ENCODE results near the gene SEMA3C.
"Not testable (repeated sequence)": the region's sequence is repeated elsewhere in the genome, so short reads cannot be mapped to it uniquely, and the experiment has no call there.

Gene SEMA3C

DNA sequence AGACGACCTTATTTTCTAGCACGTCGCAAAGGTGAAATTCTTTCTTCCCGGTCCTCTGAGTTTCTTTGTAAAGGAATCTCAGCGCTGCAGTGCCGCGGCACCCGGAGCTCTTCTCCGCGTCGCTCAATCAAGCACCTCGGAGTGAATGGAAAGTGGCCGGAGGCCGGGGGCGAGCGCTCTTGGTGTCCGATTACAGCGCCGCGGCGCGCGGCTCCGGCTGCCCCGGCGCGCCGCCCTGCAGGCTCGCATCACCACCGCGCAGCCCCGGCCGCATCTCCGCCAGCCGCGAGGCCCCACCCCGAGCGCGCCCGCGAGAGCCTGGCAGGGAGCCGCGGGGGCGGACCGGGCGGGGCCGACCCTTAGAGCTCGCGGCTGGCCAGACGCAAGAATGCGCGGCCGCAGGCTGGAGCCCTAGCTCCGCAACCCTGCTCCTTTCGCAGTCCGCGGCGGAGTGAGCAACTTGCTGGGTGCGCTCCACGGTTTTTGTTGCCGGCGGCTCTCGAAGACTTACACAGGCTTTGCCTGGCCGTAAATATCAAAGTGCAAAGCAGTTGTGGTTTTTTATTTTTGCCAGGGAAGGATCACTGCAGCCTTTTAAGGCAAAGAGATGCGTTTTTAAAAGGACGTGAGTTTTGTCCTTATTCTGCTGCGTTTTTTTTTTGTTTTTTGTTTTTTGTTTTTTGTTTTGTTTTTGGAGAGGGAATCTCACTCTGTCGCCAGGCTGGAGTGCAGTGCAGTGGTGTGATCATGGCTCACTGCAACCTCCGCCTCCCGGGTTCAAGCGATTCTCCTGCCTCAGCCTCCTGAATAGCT, at the start of gene SEMA3C:
SEMA3C (minus strand) TSS at position 143 of the 813 bp plus-strand sequence. CDS start 2,270 bp downstream, outside the sequence.
- no peak for DNase-seq

DNA sequence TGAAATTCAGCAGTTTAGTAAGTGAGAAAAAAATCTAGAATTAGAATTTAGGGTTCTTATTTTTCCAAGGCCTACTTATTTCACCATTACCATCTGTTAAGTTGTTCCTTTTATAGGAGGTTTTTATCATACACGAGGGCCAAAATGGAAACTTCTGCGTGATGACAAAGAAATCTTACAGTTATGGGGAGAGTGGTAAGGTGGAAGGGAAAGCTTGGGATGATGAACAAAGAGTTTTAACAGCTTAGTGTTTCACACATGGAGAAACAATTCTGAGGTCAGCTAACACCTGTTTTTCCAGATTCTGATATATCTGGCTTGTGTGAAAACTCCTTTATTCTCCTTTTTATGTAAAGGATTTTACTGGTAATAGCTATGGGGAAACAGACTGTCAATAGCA, 49.8 kb upstream of the SEMA3C start:
- DNase-seq = no peak

DNA sequence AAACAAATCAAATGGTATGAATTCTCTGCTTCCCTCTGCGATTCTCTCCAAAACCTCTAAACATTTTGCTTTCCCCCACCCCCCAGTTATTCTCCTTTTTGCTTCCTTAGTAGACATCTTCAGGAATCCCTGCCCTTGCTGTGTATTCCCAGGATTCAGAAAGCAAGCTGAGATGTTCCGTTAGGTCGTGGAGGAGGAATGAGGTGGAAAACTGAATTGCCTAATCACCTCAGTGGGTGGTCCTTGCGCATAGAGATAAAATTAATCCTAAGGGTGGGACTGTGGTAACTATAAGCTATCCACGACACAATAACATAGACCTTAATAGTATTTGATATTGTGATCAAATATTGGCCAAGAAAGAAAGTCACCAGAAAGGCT, 49.1 kb upstream of the SEMA3C start:
- DNase-seq = no peak

DNA sequence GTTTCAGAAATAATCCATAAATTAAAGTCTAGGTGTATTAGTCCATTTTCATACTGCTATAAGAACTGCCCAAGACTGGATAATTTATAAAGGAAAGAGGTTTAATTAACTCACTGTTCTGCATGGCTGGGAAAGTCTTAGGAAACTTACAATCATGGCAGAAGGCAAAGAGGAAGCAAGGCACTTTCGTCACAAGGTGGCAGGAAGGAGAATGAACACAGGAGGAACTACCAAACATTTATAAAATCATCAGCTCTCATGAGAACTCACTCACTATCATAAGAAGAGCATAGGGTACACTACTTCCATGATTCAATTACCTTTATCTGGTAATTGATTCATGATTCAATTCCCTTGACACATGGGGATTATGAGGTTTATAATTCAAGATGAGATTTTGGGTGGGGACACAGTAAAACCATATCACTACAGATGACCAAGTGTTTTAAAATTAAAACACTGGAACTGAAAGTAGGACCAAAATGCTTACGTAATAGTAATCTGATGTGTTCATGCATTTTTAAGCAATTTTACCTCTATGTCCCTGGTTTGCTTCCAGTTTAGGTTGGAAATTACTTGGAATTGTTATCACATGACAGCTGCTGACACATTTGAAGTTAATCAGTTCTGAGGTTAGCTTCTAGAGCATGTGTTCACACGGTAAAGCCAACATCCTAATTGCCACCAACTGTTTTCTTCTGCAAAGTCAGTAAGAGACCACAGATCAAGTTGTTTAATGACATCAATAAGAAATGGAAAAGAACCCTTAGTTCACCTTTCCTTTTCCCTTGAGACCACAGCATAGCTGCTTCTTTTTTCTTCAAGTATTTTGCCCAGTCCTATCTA, 48.4 kb upstream of the SEMA3C start:
- no peak for DNase-seq

DNA sequence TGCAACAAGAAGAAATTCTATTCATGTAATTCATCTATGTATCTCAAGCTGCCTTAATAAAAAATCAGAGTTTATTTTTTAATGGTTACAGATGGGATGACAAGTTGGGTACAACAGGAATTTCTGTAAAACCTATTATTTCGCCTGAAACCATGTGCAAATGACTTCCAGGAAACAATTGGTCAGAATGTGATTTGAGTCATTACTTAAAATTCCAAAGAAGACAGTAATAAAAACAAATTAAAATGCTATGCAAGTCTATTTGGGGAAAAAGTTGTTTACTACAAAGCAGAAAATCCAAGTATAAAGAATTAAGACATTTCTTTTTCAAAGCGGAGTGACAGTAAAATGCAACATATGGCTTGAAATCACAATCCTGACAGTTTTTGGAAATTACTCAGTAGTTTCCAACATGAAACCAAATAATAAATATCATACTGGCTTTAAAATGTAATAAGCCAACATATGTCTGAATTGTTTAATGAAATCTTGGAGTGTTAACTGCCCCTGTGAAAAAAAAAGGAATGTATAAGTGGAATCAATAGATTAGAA, 41.5 kb upstream of the SEMA3C start:
- DNase-seq = no peak

DNA sequence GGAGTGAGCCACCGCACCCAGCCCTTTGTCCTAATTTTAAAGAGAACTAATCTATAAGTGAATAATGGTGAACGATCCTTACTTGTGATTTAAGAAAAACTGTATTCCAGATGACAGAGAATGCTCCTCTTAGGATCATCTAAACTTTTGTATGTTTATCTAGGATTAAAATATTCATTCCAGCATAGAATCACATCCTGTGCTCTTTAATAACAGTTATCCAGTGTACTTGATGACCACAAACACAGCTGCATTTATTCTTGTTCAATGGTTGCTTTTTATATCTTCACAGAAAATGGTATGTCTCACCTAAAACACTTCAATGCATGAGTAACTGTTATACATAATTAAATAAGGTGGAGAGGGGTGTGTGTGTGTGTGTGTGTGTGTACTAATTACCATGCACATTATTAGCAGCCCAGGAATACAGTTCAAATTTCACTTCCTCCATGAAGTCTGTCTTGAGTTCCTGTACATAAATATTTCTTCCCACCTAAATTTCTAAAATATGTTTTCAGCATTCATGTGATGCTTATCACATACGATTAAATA, 38.5 kb upstream of the SEMA3C start:
- no peak for DNase-seq

DNA sequence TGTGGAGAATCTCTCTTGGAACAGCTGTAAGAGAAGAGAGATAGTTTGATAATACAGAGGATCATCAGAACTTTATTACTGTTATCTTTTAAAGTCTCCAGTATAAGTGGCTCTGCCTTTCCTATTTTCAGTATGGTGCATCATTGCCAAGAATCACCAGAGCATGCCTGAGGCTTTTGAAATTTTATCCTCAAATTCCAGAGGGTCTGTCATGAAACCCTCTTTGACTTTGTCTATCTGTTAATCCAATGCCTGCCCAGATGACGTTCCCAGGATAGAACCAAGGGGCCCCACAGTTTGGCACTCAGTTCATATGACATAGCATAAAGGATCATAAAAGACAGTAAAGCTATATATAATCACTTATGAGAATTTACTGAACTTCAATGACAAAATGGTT, 35.3 kb upstream of the SEMA3C start:
- no peak for DNase-seq

DNA sequence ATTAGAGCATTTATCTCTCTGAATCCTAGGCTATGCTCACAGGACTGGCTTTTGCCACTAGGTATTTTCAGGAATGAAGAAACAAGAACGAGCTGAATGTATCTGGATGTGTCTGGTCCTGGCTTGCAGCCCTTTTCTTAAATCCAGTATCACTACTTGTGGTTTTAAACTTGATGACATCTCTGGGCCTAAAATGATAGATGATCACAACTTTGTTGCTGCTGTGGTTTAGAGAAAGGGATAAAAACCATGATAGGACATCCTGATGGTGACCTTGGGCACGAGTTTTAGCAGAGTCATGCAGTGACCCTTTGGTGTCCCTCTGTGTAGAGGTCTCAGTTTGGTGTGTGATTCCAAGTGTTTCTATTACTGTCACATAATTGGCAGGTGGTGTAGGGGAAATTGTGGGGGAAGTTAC, 31.7 kb upstream of the SEMA3C start:
- DNase-seq = no peak

DNA sequence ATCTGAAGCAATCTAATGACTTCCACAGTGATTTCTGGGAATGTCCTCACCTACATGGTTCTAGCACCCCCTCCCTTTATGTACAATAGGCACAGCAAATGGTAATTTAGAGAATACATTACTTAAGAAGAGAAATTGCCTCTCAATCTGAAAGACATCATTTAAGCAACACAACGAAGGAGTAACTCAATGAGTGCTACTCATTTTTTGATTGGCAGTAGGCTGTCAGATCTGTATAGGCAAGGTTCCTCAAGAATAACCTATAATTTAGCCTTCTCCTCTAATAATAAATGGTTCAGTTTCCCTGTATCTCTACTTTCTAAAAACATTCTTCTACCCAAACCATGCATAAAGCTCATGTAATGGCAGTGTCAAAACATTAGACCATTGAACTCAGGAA, 30.6 kb upstream of the SEMA3C start:
- DNase-seq = no peak

DNA sequence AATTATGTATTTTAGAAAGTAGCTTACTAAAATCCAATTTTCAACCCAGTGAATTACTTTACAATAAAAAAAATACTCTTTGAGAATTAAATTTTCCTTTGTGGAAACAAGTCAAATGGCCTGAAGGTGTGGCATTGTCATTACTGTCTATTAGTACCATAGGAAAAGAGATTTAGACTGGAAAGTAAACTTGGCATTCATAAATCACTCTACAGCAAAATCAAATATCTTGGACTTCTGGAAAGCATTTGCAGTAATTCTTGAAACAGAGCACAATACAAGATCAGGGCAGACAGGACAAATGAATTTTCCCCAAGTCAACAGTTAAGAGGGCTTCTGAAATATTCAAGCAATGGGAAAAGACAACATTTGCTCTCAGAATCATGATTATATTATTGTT, 28.0 kb upstream of the SEMA3C start:
- no peak for DNase-seq

DNA sequence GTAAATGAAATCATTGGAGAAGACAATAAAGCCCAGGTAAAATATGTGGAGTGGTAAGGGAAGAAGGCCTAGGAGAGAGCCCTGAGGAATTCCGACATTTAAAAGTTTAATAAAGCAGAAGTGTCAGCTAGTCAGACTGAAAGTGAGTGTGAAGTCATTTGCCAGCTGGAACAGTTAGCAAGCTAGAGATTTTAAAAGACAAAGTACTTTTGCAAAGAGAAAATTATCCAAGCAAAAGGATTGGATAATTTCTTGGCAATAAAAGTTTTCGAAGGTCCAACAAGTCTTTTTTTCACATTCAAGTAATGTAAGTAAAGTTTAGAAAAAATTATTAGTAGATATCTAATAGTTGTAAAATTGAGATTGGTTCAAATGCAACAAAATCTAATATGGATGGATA, 27.1 kb upstream of the SEMA3C start:
- DNase-seq = no peak

DNA sequence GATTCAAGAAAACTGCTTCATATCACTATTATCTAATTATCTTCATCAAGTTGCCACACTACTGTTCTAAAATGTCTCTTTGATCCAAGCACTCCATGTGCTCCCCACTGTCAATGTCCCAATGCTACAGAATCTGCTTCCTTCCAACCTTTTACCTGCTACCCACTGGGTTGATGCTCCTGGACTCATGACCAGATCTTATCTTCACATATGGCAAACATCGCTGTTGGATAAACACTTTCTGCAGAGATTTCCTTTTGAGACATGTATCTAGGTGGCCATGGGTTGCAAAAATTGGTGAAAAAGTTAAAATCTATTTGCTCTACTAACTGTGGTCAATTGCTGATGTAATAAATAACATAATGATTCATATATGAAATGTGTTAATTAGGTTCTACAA, 24.5 kb upstream of the SEMA3C start:
- no peak for DNase-seq

DNA sequence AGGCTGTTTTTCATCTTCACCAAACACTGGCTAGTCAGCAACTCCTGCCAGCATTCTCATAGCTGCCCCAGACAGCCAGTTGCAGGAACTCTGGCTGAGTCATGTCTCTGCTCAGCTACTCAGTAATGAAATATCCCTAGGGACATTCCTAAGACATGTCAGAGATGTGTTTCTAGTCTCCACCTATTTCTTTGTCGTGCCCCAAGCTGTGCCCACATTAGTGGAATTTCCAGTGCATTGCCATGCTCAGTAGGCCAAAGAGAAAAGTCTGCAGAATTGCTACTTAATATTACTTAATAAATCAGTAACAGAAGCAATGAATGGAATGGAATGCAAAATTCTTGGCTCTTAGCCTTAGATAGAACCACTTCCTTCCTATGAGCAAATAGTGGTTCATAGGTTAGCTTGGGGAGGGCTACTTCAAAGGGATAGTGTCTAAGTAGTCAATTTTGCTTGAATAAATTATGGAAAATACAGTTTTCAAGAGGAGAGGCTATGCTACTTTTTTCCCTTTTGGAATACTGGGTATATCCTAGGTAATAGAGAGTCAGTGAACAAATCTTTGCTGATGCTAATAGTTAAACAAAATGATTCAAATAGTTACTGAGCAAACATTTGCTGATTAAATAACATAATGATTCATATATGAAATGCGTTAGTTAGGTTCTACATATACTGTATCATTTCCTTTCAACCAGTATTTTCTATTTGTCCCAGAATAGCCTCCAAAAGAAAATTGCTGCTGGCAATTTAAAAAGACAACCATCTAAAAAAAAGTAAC, 23.6 kb upstream of the SEMA3C start:
- DNase-seq = no peak

DNA sequence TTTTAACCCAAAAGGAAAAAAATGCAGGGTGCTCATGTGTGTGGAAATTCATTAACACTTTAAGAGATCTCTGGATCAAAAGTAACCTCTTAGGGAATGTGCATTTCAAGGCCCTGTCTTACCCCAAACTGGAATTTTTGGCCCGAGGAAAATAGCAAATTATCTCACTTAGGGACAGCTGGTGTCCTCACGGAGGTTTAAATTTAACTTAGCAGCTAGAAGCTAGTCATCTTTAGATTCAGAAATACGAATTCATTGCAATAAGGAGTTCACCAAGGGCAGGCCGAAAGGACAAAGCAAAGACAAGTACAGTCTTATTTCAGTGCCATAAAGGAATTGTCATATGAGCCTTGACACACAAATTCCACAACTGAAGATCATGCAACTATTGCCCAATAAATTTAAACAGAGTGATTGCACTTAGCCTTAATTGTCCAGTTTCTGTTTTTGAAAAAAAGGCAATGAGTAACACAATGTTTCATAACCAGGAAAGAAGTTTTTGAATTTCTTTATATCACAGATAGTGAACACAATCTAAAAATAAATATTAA, 22.4 kb upstream of the SEMA3C start:
- DNase-seq = no peak

DNA sequence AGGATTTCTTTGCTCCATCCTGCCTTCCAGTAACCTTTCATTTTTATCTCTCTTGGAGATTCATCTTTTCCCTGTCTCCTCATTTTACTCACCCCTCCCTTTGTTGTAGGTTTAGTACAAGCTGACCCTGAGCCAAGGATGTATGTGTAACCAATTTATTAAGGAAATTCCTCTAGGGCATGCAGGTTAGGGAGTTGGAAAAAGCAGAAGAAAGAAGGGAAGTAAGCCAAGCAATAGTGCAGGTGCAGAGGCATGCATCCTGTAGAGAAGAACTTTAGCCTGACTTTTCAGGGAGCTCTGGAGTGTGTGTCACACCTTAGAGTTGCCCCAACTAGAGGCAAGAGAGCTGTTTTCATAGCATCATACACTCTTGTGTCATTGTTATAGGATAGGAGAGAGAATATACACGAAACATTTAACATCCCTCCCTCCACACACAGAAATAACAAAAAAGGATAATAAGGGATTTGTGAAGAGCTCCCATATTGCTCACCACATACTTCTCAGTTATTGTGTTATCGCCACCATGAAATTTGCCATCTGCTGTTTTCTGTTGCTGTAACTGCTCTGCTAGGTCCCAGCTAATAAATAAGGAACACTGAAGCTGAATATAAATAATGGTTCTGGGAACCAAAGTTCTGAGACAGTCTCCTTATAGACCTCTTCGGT, 21.8 kb upstream of the SEMA3C start:
- no peak for DNase-seq

DNA sequence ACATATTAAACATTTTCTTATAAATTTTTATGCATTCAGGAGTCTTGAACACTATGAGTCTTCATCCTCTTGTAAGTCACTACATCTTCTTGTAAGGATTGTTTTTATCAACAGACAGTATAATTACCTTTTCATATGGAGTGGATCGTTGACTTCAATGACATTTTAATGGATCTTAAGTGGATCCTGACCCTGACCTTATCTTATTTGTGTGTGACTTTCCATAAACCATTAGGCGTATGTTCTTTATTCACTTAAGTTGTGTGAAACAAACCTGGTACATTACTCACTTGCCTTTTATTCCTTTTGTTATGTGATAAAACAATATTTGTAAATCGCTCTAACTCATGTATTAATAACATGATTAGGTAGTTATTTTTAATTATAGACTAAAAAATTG, 18.5 kb upstream of the SEMA3C start:
- no peak for DNase-seq

DNA sequence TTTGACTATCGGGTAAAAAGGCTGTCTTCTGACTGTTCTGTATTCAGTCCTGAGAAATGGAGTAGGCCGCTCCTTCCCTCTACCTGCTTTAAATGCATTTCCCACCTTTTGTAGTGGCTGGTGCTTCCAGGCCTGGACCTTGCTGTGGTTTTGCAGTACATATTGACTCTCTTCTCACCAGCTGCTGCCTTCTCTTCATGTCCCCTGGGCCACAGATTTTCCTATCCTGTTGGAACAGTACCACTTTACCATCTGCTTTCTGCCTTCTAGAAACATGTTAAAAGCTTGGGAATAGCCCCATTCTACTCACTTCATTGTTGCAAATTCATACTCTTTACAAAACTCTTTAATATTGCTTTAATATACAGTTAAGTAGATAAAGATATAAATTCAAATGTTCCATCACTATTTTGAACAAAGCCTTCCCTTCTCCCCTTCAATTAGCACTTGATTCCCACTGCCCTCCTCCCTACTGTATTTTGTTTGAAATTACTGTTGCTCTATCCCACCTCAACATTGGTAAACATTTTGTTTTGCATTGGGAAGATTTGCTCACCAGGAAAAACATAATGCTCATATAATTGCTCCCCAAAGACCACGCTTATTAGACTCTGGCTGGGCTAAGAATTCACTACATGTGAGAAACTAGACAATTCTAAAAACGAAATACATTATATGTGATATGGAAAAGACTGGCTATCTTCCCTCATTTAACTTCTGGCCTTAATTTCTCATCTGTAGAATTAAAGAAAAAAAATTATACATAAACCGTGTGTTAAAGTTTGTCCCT, 17.3 kb upstream of the SEMA3C start:
- no peak for DNase-seq

DNA sequence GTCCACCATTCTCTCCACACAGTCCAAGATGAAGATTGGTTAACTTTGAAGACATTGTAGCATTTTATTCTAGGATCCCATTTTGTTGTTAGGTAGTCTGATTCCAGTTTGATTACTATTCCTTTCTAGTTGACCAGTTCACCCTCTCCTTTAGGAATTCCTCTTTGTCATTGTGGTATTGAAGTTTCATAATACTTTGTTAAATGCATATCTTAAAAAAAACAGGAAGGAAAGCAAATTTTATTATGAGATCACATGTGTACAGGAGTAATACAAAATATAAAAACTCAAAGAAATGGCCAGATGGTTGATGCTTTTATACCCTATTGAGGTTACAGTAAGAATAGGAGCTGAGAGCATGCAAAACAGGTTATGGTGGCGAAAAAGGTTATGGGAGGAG, 15.5 kb upstream of the SEMA3C start:
- DNase-seq = no peak

DNA sequence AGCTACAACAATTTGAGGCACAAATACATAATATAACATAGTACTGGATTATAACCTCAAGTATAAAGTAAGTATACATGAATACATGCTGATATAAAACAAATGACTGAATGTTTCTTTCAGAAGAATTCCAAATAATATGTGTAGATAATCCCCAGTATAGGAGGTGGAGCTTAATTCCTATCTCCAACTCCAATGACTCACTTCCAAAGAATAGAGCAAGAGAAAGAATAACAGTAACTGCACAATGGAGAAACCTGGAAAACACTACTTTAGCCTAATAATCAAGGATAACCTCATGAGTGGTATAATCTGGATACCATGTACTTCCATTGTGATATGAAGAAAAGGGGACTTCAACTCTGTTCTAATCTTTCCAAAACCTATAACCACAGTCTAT, 13.7 kb upstream of the SEMA3C start:
- no peak for DNase-seq

DNA sequence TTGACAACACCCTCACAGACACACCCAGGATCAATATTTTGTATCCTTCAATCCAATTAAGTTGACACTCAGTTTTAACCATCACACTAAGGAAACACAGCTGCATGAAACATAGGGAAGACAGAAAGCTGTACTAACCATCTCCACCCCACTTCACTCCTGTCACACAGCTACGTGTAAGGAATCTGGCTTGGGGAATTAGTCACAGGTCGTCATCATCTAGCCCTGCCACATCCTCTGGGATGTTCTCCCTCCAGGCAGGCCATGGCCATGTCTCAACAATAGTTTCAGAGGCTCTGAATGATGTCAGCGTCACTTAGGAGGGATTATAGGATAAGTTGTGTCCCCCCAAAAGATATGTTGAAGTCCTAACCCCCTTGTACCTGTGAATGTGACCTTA, 10.8 kb upstream of the SEMA3C start:
- no peak for DNase-seq

DNA sequence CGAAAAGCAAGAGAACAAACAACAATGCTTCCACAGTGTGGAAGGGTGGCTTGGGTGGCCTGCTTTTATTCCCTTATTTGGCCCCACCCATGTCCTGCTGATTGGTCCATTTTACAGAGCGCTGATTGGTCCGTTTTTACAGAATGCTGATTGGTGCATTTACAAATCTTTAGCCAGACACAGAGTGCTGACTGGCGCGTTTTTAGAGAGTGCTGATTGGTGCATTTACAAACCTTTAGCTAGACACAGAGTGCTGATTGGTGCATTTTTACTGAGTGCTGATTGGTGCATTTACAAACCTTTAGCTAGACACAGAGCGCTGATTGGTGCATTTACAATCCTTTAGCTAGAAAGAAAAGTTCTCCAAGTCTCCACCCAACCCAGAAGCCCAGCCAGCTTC, 8.1 kb upstream of the SEMA3C start:
- DNase-seq = not testable (repeated sequence)

Measured in activated effector memory CD4-positive, alpha-beta T cell treated with anti-CD3 and anti-CD28 coated beads, Interleukin-2, amount 50 U/mL, for 16 hours (primary cell).